GM06990 (cell line): ENCODE measurements around the gene STK11IP.

Experiments used
- DNase-seq: peaks from one replicate; pipeline ENCODE4 v3.0.0-alpha.2; 2011; ENCODE audit not compliant: insufficient read length; ENCODE audit errors: extremely low read depth
- H3K27me3 ChIP-seq: replicated peaks from 2 replicates; pipeline ENCODE4 v1.6.0; 2011; ENCODE audit warnings: low read length; ENCODE audit not compliant: control insufficient read depth, insufficient read depth
- H3K36me3 ChIP-seq: 2 replicates; pipeline ENCODE4 v1.5.1; 2011; ENCODE audit warnings: low read length; ENCODE audit not compliant: control insufficient read depth, insufficient read depth
- H3K4me3 ChIP-seq: replicated peaks from 2 replicates; pipeline ENCODE4 v1.5.1; 2011; ENCODE audit warnings: low read depth, mild to moderate bottlenecking, control low read depth, low read length
- TF ChIP-seq, protein P1 (sequence below): IDR thresholded peaks from 2 replicates; pipeline ENCODE4 v1.5.1; 2011; ENCODE audit warnings: low read length, control low read depth, mild to moderate bottlenecking, inconsistent platforms; ENCODE audit not compliant: insufficient read depth, poor library complexity, severe bottlenecking

STK11IP gene

DNA sequence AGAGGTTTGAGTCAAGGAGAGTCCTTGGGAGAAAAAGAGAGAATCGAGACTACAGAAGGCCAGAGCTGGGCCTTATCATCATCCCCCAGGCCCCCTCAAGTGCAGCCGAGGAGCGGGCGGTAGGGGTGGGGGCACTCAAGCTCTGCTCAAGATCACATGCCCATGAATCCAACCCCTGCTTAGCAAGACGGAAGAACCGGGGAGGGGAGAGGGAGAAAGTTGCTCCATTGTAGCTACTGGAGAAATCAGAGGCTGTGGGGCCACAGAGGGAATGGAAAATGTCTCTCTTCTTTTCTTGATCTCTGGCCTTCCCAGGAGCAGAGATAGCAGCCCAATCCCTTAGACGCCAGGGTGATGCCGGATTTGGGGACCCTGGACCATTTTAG, 44.4 kb downstream of the STK11IP start:
- H3K36me3 ChIP-seq, result no peaks in the 10 kb centered on the region
- DNase-seq, result no peak
- no peak overlapping the region for H3K4me3 ChIP-seq
- TF ChIP-seq, protein P1, sequence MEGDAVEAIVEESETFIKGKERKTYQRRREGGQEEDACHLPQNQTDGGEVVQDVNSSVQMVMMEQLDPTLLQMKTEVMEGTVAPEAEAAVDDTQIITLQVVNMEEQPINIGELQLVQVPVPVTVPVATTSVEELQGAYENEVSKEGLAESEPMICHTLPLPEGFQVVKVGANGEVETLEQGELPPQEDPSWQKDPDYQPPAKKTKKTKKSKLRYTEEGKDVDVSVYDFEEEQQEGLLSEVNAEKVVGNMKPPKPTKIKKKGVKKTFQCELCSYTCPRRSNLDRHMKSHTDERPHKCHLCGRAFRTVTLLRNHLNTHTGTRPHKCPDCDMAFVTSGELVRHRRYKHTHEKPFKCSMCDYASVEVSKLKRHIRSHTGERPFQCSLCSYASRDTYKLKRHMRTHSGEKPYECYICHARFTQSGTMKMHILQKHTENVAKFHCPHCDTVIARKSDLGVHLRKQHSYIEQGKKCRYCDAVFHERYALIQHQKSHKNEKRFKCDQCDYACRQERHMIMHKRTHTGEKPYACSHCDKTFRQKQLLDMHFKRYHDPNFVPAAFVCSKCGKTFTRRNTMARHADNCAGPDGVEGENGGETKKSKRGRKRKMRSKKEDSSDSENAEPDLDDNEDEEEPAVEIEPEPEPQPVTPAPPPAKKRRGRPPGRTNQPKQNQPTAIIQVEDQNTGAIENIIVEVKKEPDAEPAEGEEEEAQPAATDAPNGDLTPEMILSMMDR, result no peak
- H3K27me3 ChIP-seq, result 0 out of 2 replicates have a peak, but pooled peaks cover 1% of the 10 kb centered on the region

DNA sequence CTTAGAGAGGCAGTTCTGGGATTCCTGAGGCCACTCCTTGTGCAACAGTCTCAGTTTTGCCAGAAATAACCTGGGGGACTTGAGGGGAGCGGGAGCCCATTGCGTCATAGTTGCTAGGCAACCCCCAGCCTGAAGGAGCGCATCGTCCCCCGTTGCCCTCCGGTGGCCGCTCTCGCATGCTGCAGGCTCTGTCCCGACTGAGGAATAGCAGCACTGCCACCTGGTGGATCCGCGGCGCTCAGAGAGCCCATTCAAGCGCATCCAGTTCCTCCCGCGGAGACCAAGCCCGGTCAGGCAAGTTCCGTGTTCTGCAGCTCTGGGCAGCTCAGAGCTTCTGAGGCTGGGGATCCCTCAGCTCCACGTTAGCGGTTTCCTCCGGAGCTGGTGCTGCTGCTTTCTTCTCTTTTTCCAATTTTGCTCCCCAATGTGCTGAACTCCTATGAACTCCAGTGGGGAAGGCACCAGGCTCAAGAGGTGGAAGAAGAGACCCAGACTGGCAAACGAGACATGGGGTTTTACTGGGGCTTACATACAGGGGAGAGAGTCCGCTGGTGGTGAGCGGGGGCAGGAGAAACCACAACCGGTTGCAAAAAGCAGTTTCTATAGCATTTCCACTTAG, 44.9 kb downstream of the STK11IP start:
- 0 out of 2 replicates have a peak, but pooled peaks cover 1% of the 10 kb centered on the region for H3K27me3 ChIP-seq
- TF ChIP-seq, protein P1, result peak; percentile 100
- H3K36me3 ChIP-seq, result no peaks in the 10 kb centered on the region
- peak; percentile 90 for DNase-seq
- no peak overlapping the region for H3K4me3 ChIP-seq

DNA sequence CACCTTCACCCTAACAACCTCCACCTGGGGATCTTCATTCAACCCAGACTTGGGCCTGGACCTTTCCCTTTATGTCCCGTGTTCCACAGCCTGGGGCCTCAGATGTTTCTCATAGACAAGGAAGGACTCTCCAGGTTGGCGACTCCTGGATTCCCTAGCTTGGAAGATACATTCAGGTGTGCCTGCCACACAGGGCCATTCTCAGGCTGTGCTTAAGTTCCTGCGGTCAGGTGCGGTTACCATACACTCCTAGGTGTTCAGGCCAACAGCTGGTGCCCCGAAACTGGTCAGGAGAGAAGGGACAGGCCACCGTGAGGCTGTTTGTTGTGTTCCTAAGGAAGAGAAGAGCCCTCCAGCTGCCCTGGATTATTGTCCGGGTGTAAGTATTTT, 45.4 kb downstream of the STK11IP start:
- TF ChIP-seq, protein P1, result no peak
- Histone ChIP-seq H3K27me3 (0 out of 2 replicates have a peak, but pooled peaks cover 1% of the 10 kb centered on the region), H3K4me3 (no peak overlapping the region), H3K36me3 (no peaks in the 10 kb centered on the region)
- no peak for DNase-seq

DNA sequence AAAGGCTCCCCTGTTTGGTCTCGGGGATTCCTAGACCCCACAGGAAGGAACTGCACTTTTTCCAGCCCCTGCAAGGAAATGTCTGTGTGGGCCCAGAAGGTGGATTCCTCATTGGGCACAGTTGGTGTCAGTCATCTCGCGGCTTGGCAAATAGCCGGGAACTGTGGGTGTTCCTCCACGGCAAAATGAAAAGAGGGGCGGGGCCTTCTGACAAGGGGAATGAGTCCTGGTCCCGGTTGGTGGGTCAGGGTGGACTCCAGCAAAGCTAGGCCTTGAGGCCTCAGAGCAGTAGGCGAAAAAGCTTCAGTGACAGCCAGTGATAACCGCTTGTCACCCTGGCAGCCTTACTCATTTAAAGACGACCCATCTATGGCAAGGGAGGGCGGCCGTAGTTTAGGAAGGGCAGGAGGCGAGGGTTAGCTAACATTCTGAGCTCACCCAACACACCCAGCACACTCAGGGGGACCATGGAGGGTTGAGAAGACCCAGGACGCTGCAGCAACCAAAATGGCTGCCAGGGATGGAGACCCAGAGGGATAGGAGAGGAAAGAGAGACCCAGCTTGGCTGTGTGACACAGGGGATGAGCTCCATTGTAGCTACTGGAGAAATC, 46.2 kb downstream of the STK11IP start:
- Histone ChIP-seq H3K4me3 (no peak overlapping the region), H3K36me3 (no peaks in the 10 kb centered on the region), H3K27me3 (0 out of 2 replicates have a peak, but pooled peaks cover 1% of the 10 kb centered on the region)
- TF ChIP-seq, protein P1, result no peak
- DNase-seq, result no peak

DNA sequence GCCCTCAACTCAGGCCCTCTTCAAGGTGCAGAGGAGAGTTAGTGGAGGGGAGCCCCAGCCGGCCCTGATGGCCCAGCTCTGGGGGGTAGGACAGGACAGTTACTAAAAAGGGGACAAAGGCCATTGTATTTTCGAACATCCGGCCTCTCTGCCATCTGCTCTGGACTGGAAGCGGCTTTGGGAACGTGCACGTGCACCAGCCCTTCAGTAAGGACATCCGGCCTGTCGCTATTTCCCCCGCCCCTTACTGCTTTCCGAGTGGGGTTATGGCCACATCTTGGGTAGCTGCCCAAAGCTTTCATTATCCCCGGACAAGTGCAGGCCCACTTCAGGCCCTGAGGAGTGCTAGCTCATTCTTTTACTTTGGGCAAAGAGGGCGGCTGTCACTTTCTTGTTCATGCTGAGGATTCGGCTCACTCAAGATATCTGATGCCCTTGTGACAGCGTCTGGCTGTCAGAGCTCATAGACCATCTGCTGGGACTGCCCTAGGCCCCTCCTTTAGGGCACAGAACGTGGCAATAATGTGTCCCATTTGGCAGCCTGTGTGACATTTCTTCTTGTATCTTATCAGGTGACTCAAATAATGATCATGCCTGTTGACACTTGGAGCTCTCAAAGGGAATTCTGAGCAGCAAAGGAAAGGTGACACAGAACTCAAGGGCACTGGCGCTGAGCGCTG, 47.3 kb downstream of the STK11IP start:
- Histone ChIP-seq H3K4me3 (no peak overlapping the region), H3K27me3 (0 out of 2 replicates have a peak, but pooled peaks cover 1% of the 10 kb centered on the region), H3K36me3 (no peaks in the 10 kb centered on the region)
- TF ChIP-seq, protein P1, result no peak
- DNase-seq, result no peak
